Right forelimb (tissue), 1 donor: ENCODE measurements around the gene RASL11A.
"Not testable (repeated sequence)": the region's sequence is repeated elsewhere in the genome, so short reads cannot be mapped to it uniquely, and the experiment has no call there.

Experiments used
- DNase-seq: peaks from one replicate; pipeline ENCODE4 v3.0.0-alpha.2; 2018

The RASL11A gene

GRCh38 chr13:27270594-27271520 lies at the start of gene RASL11A:
Gene RASL11A, plus strand, starts transcription at chr13:27270830. Its CDS starts 115 bp downstream, at chr13:27270945.
- peak; percentile 86 for DNase-seq

- DNase-seq = not testable (repeated sequence)
Observed at GRCh38 chr13:27222100-27222499, 48.5 kb upstream of the RASL11A start.

GRCh38 chr13:27226991-27227390 lies 43.6 kb upstream of the RASL11A start:
- DNase-seq = no peak

- no peak for DNase-seq
Observed at GRCh38 chr13:27228131-27228530, 42.5 kb upstream of the RASL11A start.

- DNase-seq = no peak
Observed at GRCh38 chr13:27229642-27230041, 41.0 kb upstream of the RASL11A start.

GRCh38 chr13:27233964-27234363 lies 36.7 kb upstream of the RASL11A start:
- DNase-seq = no peak

DNA sequence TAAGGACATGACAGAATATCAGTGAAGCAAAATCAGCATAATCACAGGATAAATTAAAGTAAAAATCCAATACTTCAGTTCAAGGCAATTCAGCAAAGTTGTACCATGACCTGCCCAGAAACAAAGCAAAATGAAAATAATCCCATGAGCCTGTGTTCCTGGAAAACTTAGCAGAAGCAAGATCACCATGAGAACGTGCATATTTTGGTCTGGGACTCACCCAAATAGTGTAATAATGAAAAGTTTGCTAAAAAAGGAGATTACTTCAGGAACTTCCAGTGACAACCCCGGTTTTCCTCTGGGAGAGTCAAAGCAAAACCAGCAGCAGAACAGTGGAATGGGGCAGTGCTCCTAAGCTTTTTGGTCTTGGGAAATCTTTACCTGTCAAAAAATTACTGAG lies 34.2 kb upstream of the RASL11A start:
- DNase-seq = no peak

DNA sequence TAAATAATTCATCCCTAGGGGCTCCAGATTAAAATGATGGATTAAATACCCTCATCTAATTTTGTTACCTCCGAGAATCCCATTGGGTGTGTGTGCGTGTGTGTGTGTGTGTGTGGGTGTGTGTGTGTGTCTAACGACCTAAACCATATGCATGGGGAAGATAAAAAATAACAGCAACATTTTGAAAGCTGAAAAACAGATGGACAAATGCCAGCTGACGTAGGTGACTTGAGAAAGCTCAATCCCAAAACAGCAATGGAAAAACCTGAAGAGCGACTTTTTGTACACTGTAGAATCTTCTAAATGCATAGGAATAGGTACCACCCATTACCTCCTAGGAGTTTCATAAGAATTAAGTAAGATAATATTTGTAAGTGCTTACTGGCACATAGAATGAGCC lies 27.9 kb upstream of the RASL11A start:
- DNase-seq = no peak

DNA sequence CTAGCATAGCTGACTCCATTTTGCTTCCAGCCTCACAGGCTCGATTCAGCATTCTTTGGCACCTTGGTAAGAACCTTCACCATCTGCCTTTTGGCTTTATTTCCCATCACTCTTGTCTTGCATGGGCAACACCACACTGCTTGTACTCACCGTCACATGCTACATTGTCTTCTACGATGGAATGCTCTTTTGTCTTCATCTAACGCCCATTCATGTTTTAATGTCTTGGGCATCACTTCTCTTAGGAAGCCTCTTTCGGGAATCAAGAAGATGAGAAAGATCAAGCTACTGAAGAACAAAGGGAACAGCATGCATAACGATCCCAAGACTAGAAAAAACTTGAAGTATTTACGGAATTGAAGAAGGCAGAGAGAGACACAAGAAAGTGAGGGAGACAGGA lies 25.0 kb upstream of the RASL11A start:
- no peak for DNase-seq

DNA sequence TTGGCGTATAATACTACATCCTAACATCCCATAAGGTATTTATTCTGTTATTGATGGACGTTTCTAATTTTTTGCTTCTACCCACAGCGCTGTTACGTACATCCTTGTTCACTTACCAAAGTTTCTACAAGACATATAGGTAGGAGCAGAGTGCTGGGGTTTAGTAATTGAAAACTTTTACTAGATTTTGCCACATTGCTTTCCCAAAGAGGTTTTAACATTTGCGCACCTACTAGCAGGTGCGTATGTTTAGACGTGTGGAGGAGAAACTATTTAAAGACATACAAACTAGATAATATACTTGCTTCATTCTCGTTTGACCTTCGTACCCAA lies 19.8 kb upstream of the RASL11A start:
- DNase-seq = no peak

DNA sequence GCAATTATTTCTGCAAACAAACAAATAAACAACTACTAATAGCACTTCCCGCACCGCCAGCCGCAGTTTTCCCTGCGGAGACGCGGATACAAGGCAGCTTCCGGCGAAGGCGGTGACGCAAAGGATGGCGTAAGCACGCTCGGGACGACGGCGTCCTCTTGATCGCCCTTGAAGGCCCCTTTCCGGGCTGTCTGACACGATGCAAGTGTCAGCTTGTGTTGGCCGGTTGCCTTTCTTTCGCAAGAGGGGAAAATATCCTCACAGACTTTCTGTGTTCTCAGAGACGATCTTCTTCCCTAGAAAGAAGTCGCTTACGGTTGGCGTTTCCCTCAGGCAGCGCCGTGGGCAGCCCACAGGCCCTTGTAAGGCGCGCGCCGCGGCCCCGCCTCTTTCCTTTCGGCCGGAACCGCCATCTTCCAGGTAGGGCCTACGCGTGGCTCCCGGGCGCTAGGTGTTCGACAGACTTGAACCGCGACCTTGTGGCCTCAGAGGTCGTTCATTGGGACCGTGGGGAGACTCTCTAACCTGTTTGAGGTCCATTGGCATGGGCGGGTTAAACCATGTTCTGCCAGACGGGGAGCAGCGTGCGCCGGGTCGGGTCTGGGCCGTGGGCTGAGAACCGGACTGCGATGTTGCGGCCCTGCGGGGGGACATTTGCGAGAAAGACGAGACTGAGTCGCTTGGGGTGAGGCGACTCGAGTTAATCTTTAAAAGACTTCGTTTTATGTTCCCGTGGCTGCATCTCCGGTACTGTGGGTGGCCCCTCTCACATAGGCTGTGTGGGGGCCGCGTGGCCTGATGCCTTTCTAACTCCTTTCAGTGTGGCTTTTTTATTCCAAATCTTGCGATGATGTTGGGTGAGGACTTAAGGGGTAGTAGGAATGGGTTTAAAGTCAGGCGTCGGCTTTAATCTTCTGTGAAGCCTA lies 19.2 kb upstream of the RASL11A start, which contains the start of gene RPL21:
Gene RPL21, plus strand, starts transcription at position 393 of the 926 bp plus-strand sequence. CDS start 2,219 bp downstream, outside the sequence.
- DNase-seq = peak; percentile 96

DNA sequence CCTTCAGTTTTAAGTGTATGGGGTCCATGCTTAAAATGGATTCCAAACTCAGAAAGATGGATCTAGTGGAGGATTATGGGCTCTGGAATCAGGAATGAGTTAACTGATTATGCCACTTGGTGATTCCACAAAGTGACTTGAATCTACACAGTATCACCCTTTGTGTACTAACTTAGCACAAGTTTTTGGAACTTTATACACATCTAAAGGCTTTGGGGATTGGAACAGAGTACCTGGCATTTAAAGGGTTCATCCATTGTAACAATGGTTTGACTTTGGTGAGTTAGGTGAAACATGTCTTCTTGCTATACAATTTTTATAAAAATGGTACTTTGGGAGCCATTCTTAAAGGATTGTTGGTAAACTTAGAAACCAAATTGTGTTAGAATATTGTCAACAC lies 18.2 kb upstream of the RASL11A start:
- no peak for DNase-seq

- no peak for DNase-seq
Observed at GRCh38 chr13:27257233-27257568, 13.4 kb upstream of the RASL11A start.

- DNase-seq = no peak
Observed at GRCh38 chr13:27257648-27258253, 12.9 kb upstream of the RASL11A start.

DNA sequence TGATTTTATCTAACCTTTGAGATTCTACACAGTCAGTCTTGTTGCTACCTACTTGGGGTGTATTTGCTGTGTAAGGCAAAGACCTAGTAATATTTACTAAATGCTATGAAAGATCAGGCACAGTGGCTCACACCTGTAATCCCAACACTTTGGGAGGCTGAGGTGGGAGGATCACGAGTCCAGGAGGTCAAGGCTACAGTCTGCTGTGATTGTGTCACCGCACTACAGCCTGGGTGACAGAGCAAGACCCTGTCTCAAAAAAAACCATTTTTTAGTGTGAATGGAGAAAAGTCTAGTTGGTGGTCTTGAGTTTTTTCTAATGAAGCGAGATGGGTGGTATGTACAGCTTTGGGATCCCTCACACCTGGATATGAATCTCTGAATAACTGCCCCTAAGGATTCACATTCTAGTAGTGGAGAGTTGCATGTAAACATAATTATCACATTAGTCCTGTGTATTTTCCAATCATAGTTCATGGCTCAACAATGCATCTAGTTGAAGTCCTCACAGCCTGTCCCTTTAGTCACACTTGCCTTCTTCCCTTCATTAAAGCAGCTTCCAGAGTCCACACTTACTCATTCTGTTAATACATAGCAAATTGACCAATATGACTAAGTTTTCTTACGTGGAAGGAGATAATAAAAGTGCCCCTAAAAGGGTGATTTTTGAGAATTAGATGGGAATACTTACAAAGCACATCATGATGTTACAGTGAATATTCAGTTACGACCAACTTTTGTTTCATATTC lies 11.8 kb upstream of the RASL11A start:
- no peak for DNase-seq

GRCh38 chr13:27259831-27260230 lies 10.8 kb upstream of the RASL11A start:
- DNase-seq = no peak

GRCh38 chr13:27261396-27261795 lies 9.2 kb upstream of the RASL11A start:
- DNase-seq = no peak

DNA sequence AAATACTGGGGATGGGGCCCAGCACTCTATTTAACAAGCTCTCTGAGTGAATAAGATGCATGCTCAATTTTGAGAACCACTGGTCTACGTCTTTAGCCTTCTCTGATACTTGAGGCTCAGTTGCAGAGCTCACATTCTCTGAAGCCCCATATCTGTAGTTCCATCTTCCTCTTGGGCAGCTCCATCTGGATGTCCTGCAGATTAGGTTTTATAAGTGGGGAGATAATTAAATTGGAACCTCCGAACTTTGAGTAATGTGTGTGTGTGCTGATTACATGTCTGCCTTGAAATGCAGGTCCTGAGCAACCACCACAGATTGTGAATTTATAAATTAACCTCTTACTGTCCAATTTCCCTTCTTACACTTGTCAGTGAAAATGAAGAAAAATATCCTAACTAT lies 7.2 kb upstream of the RASL11A start:
- DNase-seq = no peak

DNA sequence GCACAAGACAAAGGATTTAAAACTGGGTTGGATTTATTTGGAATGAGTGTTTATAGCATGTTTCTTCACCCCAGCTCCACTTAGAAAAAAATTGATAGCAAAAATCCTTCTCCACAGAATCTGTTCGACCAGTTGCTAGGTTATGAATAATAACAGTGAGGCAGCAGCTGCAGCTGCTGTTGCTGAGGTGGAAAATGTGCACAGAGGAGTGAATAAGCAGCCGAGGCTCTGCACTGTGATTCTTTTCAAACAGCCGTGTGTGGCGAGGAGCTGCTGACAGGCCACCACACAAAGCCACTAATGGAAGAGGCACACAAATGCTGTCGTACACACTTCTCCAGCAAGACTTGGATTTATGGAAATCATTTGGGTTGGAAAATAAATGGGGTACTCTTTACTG lies 6.4 kb upstream of the RASL11A start:
- DNase-seq = peak; percentile 65

DNA sequence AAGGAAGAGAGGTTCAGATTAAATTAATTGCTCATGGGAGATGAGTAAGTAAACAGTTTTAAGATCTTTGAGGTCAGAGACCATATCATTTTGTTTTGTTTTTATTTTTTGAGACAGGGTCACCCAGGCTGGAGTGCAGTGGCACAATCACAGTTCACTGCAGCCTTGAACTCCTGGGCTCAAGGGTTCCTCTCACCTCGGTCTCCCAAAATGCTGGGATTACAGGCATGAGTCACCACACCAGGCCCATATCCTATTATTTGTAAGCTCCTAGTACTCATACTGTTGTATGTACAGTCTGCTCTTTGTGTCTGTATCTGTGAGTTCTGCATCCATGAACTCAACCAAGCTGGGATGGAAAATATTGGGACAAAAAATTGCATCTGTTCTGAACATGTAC lies 6.0 kb upstream of the RASL11A start:
- no peak for DNase-seq

DNA sequence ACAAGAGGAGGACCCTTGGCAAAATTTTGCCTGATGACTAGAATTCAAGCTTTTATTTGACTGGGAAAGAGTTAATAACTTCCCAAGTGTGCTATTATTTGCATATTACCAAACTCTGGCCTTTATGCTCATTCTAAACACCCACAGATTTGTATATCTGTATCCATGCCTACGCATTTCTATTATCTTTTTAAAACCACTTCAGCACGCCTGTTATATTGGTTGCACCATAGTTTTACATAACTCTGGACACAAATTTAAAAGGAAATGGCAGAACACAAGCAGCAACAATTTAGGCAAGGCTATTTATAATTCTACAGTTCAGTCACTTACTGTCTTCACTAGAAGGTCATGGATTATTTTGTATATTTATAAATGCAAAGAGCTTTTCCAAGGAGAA lies 3.7 kb upstream of the RASL11A start:
- DNase-seq = no peak

GRCh38 chr13:27267596-27267995 lies 3.0 kb upstream of the RASL11A start:
- DNase-seq = no peak
